HG02852 (cell line): ENCODE measurements around the gene PRIM1.
"Not testable (repeated sequence)": the region's sequence is repeated elsewhere in the genome, so short reads cannot be mapped to it uniquely, and the experiment has no call there.

Experiments
- ATAC-seq: cut with Tn5 transposase; IDR thresholded peaks from one replicate; pipeline ENCODE4 v1.9.1; 2021; ENCODE audit warnings: mild to moderate bottlenecking, moderate library complexity; ENCODE audit not compliant: unreplicated experiment

PRIM1 gene

DNA sequence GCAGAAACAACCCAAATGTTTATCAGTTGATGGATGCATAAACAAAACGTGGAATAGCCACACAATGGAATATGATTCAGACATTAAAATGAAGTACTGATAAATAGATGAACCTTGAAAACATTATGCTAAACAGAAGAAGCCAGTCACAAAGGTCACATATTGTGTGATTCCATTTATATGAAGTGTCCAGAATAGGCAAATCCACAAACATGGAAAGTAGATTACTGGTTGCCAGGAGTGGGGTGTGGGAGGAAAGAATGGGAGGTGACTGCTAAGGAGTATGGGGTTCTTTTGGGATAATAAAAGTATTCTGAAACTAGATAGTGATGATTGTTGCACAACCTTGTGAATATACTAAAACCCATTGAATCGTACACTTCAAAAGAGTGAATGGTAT is 9.7 kb upstream of the PRIM1 start:
- ATAC-seq, result no peak

DNA sequence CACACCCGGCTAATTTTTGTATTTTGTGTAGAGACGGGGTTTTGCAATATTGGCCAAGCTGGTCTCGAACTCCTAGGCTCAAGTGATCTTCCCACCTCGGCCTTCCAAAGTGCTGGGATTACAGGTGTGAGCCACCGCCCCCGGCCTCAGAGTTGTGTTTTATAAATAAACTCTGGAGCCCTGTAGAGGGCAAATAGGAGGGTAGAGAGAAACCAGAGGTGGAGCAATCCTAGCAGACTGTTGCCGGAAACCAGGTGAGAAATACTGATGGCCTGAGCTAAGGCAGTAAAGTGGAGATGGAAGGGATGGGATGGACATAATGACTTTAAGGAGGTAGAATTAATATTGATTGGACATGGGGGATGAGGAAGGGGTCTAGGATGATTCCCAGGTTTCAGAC is 8.3 kb upstream of the PRIM1 start:
- no peak for ATAC-seq

- ATAC-seq, result no peak
Measured at GRCh38 chr12:56759263-56759908, 7.3 kb upstream of the PRIM1 start.

GRCh38 chr12:56758728-56759262 is 6.7 kb upstream of the PRIM1 start:
- no peak for ATAC-seq

DNA sequence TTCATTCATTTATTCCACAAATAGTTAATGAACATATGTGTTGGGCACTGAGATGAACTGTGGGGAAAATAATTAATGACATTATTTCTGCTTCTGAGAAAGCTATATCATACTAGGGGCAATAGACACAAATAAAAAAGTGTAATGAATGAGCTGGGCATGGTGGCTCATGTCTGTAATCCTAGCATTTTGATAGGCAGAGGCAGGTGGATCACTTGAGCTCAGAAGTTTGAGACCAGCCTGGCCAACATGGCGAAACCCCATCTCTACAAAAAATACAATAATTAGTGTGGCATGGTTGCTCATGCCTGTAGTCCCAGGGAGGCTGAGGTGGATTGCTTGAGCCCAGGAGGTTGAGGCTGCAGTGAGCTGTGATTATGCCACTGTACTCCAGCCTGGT is 5.8 kb upstream of the PRIM1 start:
- not testable (repeated sequence) for ATAC-seq

DNA sequence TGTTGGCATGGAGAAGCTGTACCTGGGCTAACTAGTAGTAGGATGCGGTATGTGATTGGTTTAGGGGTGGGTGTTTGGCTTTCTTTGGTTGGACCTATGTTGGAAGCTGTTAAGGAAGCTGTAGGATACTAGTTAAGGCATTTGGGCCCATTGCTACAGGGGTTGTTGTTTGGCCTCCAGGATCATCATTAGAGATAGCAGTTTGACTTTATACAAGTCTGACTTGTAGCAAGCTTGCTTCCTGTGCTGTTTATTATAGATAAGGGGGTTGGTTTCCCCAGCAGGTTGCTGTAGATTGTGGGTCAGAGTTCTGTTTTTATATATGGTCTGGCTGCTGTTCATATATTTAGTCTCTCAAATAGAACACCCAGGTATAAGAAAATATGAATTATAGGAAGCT is 1.4 kb upstream of the PRIM1 start:
- ATAC-seq, result no peak

DNA sequence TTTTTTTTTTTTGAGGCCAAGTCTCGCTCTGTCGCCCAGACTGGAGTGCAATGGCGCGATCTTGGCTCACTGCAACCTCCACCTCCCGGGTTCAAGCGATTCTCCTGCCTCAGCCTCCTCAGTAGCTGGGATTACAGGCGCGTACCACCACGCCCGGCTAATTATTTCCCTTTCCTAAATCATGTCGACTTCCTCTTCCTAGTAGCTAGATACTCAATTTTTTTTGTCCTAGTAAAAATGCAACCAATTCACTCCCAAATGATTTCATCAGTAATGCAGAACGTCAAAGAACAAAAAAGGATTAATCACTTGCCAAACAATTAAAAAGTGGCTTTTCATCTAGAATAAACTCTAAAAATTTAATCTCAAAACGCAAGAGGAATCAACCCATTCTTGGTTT is 1.5 kb downstream of the PRIM1 start:
- not testable (repeated sequence) for ATAC-seq

DNA sequence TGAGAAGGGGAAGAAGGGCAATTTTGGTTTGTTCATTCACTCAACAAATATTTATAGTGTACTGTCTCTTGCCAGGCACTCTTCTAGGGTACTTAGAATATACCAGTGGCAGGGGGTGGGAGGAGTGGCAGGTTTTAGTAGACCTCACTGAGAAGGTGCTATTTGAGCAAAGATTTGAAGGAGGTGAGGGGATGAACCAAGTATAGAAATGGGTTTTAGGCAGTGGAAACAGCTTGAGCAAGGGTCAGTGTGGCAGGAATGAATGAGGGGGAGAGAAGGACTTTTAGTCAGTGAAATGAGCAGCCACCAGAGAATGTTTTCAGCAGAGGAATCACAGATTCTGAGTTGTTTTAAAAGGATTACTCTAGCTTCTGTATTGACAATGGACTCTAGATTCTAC is 2.3 kb downstream of the PRIM1 start:
- no peak for ATAC-seq

DNA sequence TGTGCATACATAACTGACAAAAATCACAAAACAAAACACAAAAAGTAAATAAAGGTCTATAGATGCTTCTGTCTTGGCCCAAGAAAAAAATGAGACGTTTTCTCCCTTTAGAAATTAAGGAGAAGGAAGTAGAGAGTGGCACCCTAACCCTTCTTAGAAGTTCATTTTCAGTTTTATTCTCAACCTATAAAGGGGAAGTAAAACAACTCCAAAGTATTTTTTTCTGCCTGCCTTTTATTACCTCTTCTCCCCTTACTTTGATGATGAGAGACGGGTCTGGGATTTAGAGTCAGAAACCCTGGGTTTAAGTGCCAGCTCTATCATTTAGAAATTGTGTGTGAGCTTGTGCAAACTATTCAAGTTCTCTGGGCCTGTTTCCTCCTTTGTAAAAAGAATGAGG is 2.8 kb downstream of the PRIM1 start:
- no peak for ATAC-seq

- ATAC-seq, result no peak
Measured at GRCh38 chr12:56728139-56728861, 23.8 kb downstream of the PRIM1 start.

- not testable (repeated sequence) for ATAC-seq
Measured at GRCh38 chr12:56726196-56726675, 25.9 kb downstream of the PRIM1 start.

DNA sequence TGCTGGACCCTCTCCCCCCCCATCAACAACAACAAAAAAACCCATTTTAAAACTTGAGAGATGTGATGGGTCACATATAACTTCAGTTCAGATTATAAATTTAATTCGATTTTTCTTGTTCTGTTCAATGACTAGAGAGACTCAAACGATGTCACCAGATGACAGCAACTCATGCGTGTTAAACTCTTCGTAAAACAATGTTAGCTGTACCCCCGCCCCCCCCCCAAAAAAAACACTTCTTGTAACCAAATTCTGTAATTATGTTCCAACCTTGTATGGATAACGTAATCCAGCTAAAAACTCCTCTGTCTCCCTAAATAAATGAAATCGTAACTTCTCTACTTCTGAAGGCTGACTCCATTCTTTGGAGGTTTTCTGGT is 26.4 kb downstream of the PRIM1 start:
- no peak for ATAC-seq

- ATAC-seq, result peak; percentile 95
Measured at GRCh38 chr12:56724972-56725722, 27.0 kb downstream of the PRIM1 start, which contains the start of gene NACA. Gene NACA, minus strand, starts transcription at chr12:56725299. Its CDS starts 778 bp downstream, at chr12:56724521.

DNA sequence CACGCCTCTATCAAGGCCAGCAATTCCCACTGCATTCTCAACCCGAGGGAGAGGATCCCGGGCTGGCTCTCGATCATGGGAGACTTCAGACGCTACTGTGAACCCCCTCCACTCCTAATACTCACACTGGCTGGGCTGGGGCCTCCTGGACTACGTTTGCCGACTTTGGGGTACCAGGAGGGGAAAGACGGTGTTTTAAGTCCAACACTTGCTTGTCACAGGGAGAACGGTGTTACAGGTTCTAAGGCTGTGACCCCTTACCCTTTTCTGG is 27.5 kb downstream of the PRIM1 start:
- ATAC-seq, result no peak

- ATAC-seq, result no peak
Measured at GRCh38 chr12:56723889-56724700, 28.0 kb downstream of the PRIM1 start.

DNA sequence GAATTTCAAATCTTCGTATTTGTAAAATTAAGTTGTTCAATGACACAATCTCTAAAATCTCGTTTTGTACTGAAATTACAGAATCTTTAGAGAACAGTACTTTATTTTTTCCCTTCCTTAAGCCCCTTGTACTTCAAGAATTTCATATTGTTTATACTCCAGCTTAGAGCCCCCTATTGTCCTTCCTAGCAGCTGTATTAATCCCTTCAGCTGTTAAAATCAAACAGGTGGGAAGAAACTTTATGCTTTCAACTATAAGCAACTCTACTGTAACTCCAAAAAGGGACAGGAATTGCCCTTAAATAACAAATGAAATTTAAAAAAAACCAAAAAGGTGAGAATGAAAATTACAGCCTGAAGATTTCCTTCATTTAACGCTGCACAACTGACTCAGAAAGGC is 28.8 kb downstream of the PRIM1 start:
- no peak for ATAC-seq

GRCh38 chr12:56722832-56723231 is 29.3 kb downstream of the PRIM1 start:
- ATAC-seq, result no peak

DNA sequence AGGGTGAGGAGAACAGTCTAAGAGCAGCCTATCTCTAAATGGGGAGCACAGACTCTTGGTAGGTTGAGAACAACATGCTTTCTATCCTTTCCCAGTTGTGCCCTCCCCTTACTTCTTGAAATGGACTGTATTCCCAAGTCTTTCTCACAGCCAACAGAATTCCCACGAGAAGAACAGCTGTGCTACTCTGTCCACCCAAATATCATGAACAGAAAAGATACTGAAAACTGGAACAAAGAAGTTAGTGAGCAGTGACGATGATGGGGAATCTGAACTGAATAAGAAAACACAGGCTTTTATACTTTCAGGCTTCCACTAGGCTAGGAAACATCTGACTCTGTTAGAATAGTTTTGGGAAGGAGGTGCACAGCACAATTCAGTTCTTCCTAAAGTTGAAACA is 30.4 kb downstream of the PRIM1 start:
- ATAC-seq, result no peak

DNA sequence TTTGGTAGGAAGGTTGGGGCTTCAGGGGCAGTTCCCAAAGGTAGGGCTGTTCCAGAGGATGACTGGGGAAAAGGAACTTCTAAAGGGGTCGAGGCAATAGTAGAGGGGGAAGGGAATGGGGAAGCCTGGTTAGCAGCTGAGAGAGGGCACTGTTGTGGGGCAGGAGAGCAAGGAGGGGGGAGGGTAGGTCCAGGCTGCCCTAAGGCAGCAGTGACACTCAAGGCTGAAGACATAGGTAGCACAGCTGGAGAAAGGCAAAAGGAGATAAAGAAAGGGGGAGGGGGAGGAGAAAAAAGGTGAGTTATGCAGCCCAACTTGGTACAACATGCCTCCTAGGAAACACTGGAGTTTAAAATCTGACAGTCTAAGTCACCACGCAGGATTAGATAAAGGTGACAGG is 30.9 kb downstream of the PRIM1 start:
- ATAC-seq, result no peak

GRCh38 chr12:56720731-56721151 is 31.4 kb downstream of the PRIM1 start:
- no peak for ATAC-seq

- no peak for ATAC-seq
Measured at GRCh38 chr12:56719056-56719455, 33.1 kb downstream of the PRIM1 start.
